Right lobe of liver (tissue), 4 donors: Measurements from ENCODE around the gene TPRG1L.

ENCODE experiments used
- CTCF ChIP-seq, 4 donors: fragments of 200-600 bp in 3 of 4; fragments of 450-650 bp in 1 of 4; IDR thresholded peaks; one replicate each; pipeline versions ENCODE4 v1.5.1 to v1.8.0; 2016 to 2022; ENCODE audit warnings: antibody characterized with exemption in 4 of 4, mild to moderate bottlenecking in 2 of 4
- POLR2A ChIP-seq: fragments of 450-650 bp; IDR thresholded peaks from one replicate; pipeline ENCODE4 v1.6.1; 2017; ENCODE audit warnings: antibody characterized with exemption, mild to moderate bottlenecking
- donor health status: DM: no; HTN: no; CAD: no.
- donor health status: DM: no; HTN: no; CAD: no.
- donor health status: DM: no; HTN: yes; CAD: no.

GRCh38 chr1:3606779-3607702 is 17.8 kb upstream of the TPRG1L start:
- TF ChIP-seq CTCF (IDR thresholded peaks at IDR 0.05) (no peak), POLR2A (no peak)
